Fibroblast of skin of left biceps (primary cell): ENCODE data around the gene GNAT1.
A peak's percentile ranks its signal among the peaks of the same experiment; 100 is the strongest.
"Not testable (repeated sequence)": the region's sequence is repeated elsewhere in the genome, so short reads cannot be mapped to it uniquely, and the experiment has no call there.

Experiments
- DNase-seq, 2 experiments: peaks; one replicate each; pipeline ENCODE4 v3.0.0-alpha.2; 2013; ENCODE audit warnings: low read depth in 2 of 2

Gene GNAT1

GRCh38 chr3:50242851-50243542 is 51.6 kb downstream of the GNAT1 start:
- no peak for DNase-seq

- DNase-seq: no peak
Measured at GRCh38 chr3:50243543-50243895, 52.1 kb downstream of the GNAT1 start.

GRCh38 chr3:50244813-50245212 is 53.4 kb downstream of the GNAT1 start:
- not testable (repeated sequence) for DNase-seq

- DNase-seq: no peak
Measured at GRCh38 chr3:50245251-50245745, 53.9 kb downstream of the GNAT1 start.

- DNase-seq: peak; percentile 59 to 61
Measured at GRCh38 chr3:50245831-50246516, 54.6 kb downstream of the GNAT1 start.

GRCh38 chr3:50246517-50246954 is 55.1 kb downstream of the GNAT1 start:
- peak; percentile 58 to 64 for DNase-seq
